Esophagus muscularis mucosa (tissue), 4 donors: Measurements from ENCODE around the gene WIF1. TPM values are rescaled to one million over a fixed set of nuclear protein-coding genes. Genes with fewer than 3 reads are reported as not detected.

ENCODE experiments used
- DNase-seq: peaks from one replicate; pipeline ENCODE4 v3.0.0-alpha.2; 2017; ENCODE audit errors: extremely low spot score
- H3K27ac ChIP-seq, 4 donors: fragments of 200-600 bp; sonication (generic); replicated peaks in 1 of 4; 1 replicate in 3 of 4; 2 replicates in 1 of 4; pipeline ENCODE4 v1.5.1; 2016 to 2019; ENCODE audit warnings: mild to moderate bottlenecking in 1 of 4
- H3K27me3 ChIP-seq, 4 donors: fragments of 200-600 bp; sonication (generic); one replicate each; pipeline versions ENCODE4 v1.5.1 to v1.6.0; 2016 to 2019
- H3K36me3 ChIP-seq, 4 donors: fragments of 200-600 bp; sonication (generic); one replicate each; pipeline ENCODE4 v1.5.1; 2016 to 2019
- H3K4me1 ChIP-seq, 4 donors: fragments of 200-600 bp; sonication (generic); one replicate each; pipeline ENCODE4 v1.5.1; 2016 to 2019
- H3K4me3 ChIP-seq, 4 donors: fragments of 200-600 bp; sonication (generic); 1 replicate in 2 of 4; 2 replicates in 2 of 4; pipeline ENCODE4 v1.5.1; 2016 to 2019; ENCODE audit warnings: mild to moderate bottlenecking in 4 of 4, moderate library complexity in 1 of 4
- H3K9me3 ChIP-seq, 4 donors: fragments of 200-600 bp; sonication (generic); 1 replicate in 3 of 4; 2 replicates in 1 of 4; pipeline ENCODE4 v1.5.1; 2016 to 2019
- EP300 ChIP-seq: sonication (generic); formaldehyde crosslinking; IDR thresholded peaks from one replicate; pipeline ENCODE4 v1.6.1; 2017; ENCODE audit warnings: antibody characterized with exemption
- POLR2A ChIP-seq: fragments of 450-650 bp; IDR thresholded peaks from one replicate; pipeline ENCODE4 v1.6.1; 2017; ENCODE audit warnings: antibody characterized with exemption, moderate library complexity, mild to moderate bottlenecking, low read depth
- POLR2AphosphoS5 ChIP-seq, 2 donors: sonication (generic); formaldehyde crosslinking; IDR thresholded peaks; one replicate each; pipeline ENCODE4 v1.6.1; 2017; ENCODE audit warnings: antibody characterized with exemption in 2 of 2
- WGBS: methylation state at CpG from one replicate; pipeline ENCODE4 v1.1.5; 2018; 5-methylcytosine and 5-hydroxymethylcytosine counted together
- intact Hi-C: fragments of 100-400 bp; cut with DNase I; formaldehyde crosslinking; loops from one replicate; pipeline ENCODE4 v1.15.1; 2023
- total RNA-seq, 4 donors: library from RNA; depleted of rRNA; stranded (reverse); fragments of >200 nt; gene quantifications; one replicate each; pipeline versions ENCODE4 v1.1.0 to v1.2.1, GENCODE V29; 2016
- TF ChIP-seq, protein P1 (sequence below), 3 experiments: fragments of 200-600 bp in 2 of 3; fragments of 450-650 bp in 1 of 3; sonication (generic) in 2 of 3; IDR thresholded peaks; one replicate each; pipeline ENCODE4 v1.5.1; 2017 to 2019; ENCODE audit warnings: antibody characterized with exemption in 3 of 3, mild to moderate bottlenecking in 2 of 3, moderate library complexity in 1 of 3

The WIF1 gene
- total RNA-seq, 4 donors from 2014 or later, result 0.11 to 1.2 TPM; not detected in 2

- no peaks in the 10 kb centered on the region for H3K36me3 ChIP-seq
- no peak overlapping the region for H3K4me3 ChIP-seq
- H3K9me3 ChIP-seq, result peaks cover 0 to 4% (median 0%) of the 10 kb centered on the region in 4 donors
- DNase-seq, result no peak
- H3K27ac ChIP-seq, result no peak overlapping the region
- TF ChIP-seq, protein P1, sequence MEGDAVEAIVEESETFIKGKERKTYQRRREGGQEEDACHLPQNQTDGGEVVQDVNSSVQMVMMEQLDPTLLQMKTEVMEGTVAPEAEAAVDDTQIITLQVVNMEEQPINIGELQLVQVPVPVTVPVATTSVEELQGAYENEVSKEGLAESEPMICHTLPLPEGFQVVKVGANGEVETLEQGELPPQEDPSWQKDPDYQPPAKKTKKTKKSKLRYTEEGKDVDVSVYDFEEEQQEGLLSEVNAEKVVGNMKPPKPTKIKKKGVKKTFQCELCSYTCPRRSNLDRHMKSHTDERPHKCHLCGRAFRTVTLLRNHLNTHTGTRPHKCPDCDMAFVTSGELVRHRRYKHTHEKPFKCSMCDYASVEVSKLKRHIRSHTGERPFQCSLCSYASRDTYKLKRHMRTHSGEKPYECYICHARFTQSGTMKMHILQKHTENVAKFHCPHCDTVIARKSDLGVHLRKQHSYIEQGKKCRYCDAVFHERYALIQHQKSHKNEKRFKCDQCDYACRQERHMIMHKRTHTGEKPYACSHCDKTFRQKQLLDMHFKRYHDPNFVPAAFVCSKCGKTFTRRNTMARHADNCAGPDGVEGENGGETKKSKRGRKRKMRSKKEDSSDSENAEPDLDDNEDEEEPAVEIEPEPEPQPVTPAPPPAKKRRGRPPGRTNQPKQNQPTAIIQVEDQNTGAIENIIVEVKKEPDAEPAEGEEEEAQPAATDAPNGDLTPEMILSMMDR (IDR thresholded peaks at IDR 0.05), result no peak
- TF ChIP-seq POLR2AphosphoS5 (IDR thresholded peaks at IDR 0.05) (no peak), POLR2A (no peak), EP300 (no peak)
- H3K27me3 ChIP-seq, result peaks cover 0 to 2% (median 0%) of the 10 kb centered on the region in 4 donors
- 80% methylated on average over 4 of the region's 4 CpGs for WGBS
- intact Hi-C loops, result no loop called here
- no peaks in the 10 kb centered on the region for H3K4me1 ChIP-seq
These were observed 101.3 kb downstream of the WIF1 start for GRCh38 chr12:65019696-65020234.

DNA sequence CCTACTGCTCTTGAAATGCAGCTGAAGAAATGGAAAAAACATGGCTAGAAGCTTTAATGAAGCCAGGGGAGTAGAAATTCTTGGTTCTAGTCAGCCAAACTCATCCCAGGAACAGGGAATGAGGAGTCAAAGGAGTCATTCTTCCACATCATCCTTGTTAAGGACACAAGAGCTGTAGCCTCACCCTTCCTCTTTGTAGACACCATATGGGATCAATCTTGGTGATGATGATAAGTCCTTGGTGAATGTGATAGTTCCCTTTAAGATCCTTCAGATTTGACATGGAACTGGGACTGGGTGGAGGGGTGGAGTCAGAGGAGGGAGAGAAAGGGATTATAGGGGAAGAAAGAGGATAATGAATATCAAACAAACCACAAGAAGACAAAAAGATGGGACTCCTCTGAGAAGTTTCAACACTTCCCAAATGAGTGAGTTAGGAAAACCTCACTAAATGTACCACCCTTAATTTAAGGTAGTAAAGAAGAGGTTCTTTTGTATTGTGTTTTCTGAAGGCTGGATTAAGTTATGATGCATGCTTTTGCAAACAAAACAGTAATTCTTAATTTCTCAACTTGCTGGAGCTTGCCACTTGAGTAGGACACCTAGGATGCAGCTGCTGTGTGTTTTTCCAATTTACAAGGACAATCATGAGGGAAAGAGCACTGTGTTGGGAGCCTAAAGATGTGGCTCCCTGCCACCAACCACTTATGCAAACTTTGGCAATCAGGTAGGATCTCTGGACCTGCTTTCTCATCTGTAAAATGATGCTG is 104.0 kb downstream of the WIF1 start:
- no peak overlapping the region for H3K4me3 ChIP-seq
- no peaks in the 10 kb centered on the region for H3K36me3 ChIP-seq
- intact Hi-C loops, result no loop called here

GRCh38 chr12:65015850-65016249 is 105.3 kb downstream of the WIF1 start:
- WGBS, result 76% methylated on average over 6 of the region's 6 CpGs
- no peaks in the 10 kb centered on the region for H3K36me3 ChIP-seq

More for the DNA sequence above, 104.0 kb downstream of the WIF1 start:
- TF ChIP-seq, protein P1 (IDR thresholded peaks at IDR 0.05), result no peak
- TF ChIP-seq EP300 (no peak), POLR2AphosphoS5 (IDR thresholded peaks at IDR 0.05) (no peak), POLR2A (no peak)
- H3K4me1 ChIP-seq, result no peaks in the 10 kb centered on the region
- no peaks in the 10 kb centered on the region for H3K9me3 ChIP-seq
- no peaks in the 10 kb centered on the region for H3K27me3 ChIP-seq
- H3K27ac ChIP-seq, result no peak overlapping the region
- no peak for DNase-seq

GRCh38 chr12:65014504-65015271 is 106.4 kb downstream of the WIF1 start:
- no peaks in the 10 kb centered on the region for H3K9me3 ChIP-seq
- DNase-seq, result no peak
- no peaks in the 10 kb centered on the region for H3K4me1 ChIP-seq
- no peaks in the 10 kb centered on the region for H3K27me3 ChIP-seq
- H3K4me3 ChIP-seq, result no peak overlapping the region
- 72% methylated on average over 9 of the region's 9 CpGs for WGBS
- no peaks in the 10 kb centered on the region for H3K36me3 ChIP-seq
- intact Hi-C loops, result no loop called here
- no peak overlapping the region for H3K27ac ChIP-seq
- TF ChIP-seq, protein P1 (IDR thresholded peaks at IDR 0.05), result no peak

More at GRCh38 chr12:65015850-65016249, 105.3 kb downstream of the WIF1 start:
- intact Hi-C loops, result no loop called here
- Histone ChIP-seq H3K27me3 (no peaks in the 10 kb centered on the region), H3K27ac (no peak overlapping the region), H3K9me3 (no peaks in the 10 kb centered on the region), H3K4me3 (no peak overlapping the region), H3K4me1 (no peaks in the 10 kb centered on the region)
- TF ChIP-seq POLR2AphosphoS5 (IDR thresholded peaks at IDR 0.05), result no peak
- TF ChIP-seq POLR2A, result no peak
- TF ChIP-seq, protein P1 (IDR thresholded peaks at IDR 0.05), result no peak
- TF ChIP-seq EP300, result no peak
- DNase-seq, result no peak
